Measurements from ENCODE around the gene CDH13. TPM values are rescaled to one million over a fixed set of nuclear protein-coding genes. Genes with fewer than 3 reads are reported as not detected.

CDH13 gene
- polyA plus RNA-seq, 1 experiment, result 113 TPM

GRCh38 chr16:82649766-82650165 lies 23.0 kb downstream of the CDH13 start:
- POLR2A ChIA-PET, result no interaction called here
- DNase-seq (ENCODE audit: low read depth), result no peak
- no peaks in the 10 kb centered on the region for H3K36me3 ChIP-seq (ENCODE audit: control insufficient read depth, insufficient read depth, low read length)
- no peak for TF ChIP-seq CTCF (IDR thresholded peaks at IDR 0.05; ENCODE audit: insufficient read depth, low read depth, low read length)
- no peaks in the 10 kb centered on the region for H3K27me3 ChIP-seq (ENCODE audit: control insufficient read depth, insufficient read depth, low read length)
- CTCF ChIA-PET, result interaction anchor here (1.0 kb wide), 1 partner anchor 10 kb away, joined by 3 read pairs; no protein-coding TSS in a partner anchor
- H3K4me3 ChIP-seq (ENCODE audit: low read depth, low read length), result no peak overlapping the region

GRCh38 chr16:82650804-82651203 lies 24.0 kb downstream of the CDH13 start:
- Histone ChIP-seq H3K4me3 (ENCODE audit: low read depth, low read length) (no peak overlapping the region), H3K27me3 (ENCODE audit: control insufficient read depth, insufficient read depth, low read length) (no peaks in the 10 kb centered on the region), H3K36me3 (ENCODE audit: control insufficient read depth, insufficient read depth, low read length) (no peaks in the 10 kb centered on the region)
- no peak for DNase-seq (ENCODE audit: low read depth)
- TF ChIP-seq CTCF (IDR thresholded peaks at IDR 0.05; ENCODE audit: insufficient read depth, low read depth, low read length), result no peak
- CTCF ChIA-PET, result interaction anchor here (2.8 kb wide), 1 partner anchor 9 kb away, joined by 29 read pairs; no protein-coding TSS in a partner anchor
- POLR2A ChIA-PET, result no interaction called here

- Histone ChIP-seq H3K36me3 (ENCODE audit: control insufficient read depth, insufficient read depth, low read length) (no peaks in the 10 kb centered on the region), H3K27me3 (ENCODE audit: control insufficient read depth, insufficient read depth, low read length) (no peaks in the 10 kb centered on the region), H3K4me3 (ENCODE audit: low read depth, low read length) (no peak overlapping the region)
- CTCF ChIA-PET, result interaction anchor here (2.8 kb wide), 1 partner anchor 11 kb away, joined by 29 read pairs; no protein-coding TSS in a partner anchor
- POLR2A ChIA-PET, result no interaction called here
- TF ChIP-seq CTCF (IDR thresholded peaks at IDR 0.05; ENCODE audit: insufficient read depth, low read depth, low read length), result no peak
- DNase-seq (ENCODE audit: low read depth), result no peak
Observed at GRCh38 chr16:82651921-82652601, 25.3 kb downstream of the CDH13 start.

GRCh38 chr16:82652826-82653225 lies 26.1 kb downstream of the CDH13 start:
- ChIA-PET CTCF (interaction anchor here (2.8 kb wide), 1 partner anchor 12 kb away, joined by 29 read pairs; no protein-coding TSS in a partner anchor), POLR2A (no interaction called here)
- H3K4me3 ChIP-seq (ENCODE audit: low read depth, low read length), result no peak overlapping the region

More at GRCh38 chr16:82652826-82653225, 26.1 kb downstream of the CDH13 start:
- no peak for DNase-seq (ENCODE audit: low read depth)
- Histone ChIP-seq H3K27me3 (ENCODE audit: control insufficient read depth, insufficient read depth, low read length) (no peaks in the 10 kb centered on the region), H3K36me3 (ENCODE audit: control insufficient read depth, insufficient read depth, low read length) (no peaks in the 10 kb centered on the region)
- TF ChIP-seq CTCF (IDR thresholded peaks at IDR 0.05; ENCODE audit: insufficient read depth, low read depth, low read length), result no peak
